8988T (cell line): ENCODE measurements around the gene PDE12.

Source experiments
- DNase-seq: peaks from one replicate; pipeline ENCODE4 v3.0.0; 2011

The PDE12 gene, protein sequence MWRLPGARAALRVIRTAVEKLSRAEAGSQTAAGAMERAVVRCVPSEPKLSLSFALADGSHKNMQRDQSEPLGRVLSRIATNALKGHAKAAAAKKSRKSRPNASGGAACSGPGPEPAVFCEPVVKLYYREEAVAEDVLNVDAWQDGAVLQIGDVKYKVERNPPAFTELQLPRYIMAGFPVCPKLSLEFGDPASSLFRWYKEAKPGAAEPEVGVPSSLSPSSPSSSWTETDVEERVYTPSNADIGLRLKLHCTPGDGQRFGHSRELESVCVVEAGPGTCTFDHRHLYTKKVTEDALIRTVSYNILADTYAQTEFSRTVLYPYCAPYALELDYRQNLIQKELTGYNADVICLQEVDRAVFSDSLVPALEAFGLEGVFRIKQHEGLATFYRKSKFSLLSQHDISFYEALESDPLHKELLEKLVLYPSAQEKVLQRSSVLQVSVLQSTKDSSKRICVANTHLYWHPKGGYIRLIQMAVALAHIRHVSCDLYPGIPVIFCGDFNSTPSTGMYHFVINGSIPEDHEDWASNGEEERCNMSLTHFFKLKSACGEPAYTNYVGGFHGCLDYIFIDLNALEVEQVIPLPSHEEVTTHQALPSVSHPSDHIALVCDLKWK

DNA sequence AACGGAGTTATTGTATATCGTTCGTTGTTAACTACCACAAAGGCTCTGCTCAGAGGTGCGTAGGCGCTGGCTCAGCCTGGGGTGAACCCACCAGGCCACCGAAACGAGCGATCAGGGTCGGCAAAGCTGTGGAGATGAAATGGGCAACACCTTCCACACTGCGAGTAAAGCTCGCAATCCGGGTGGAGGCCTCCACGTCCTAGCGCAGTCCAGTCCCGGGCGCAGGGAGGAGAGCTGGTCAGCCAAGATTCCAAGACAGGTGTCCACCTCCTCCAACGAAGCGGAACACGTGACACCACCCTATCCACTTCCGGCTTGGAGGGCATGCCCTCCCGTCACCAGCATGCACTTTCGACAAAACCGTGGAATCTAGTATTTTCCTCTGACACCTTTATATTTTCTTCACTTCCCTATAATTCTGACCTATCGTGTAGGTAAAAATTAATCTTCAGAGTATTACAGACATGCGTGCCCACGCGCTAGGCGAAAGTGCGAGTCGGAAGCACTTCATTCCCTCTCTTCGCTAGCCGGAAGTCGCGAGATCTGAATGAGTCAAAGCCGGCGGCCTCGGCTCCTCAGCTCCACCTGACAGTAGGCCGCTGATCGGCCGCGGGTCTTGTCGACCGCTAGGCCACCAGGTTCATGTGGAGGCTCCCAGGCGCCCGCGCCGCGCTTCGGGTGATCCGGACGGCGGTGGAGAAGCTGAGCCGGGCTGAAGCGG is at the start of gene PDE12:
TSS of gene PDE12 (plus strand) at position 537 of the 721 bp plus-strand sequence. CDS start at position 643, 106 bp downstream.
- peak; percentile 75 for DNase-seq

DNA sequence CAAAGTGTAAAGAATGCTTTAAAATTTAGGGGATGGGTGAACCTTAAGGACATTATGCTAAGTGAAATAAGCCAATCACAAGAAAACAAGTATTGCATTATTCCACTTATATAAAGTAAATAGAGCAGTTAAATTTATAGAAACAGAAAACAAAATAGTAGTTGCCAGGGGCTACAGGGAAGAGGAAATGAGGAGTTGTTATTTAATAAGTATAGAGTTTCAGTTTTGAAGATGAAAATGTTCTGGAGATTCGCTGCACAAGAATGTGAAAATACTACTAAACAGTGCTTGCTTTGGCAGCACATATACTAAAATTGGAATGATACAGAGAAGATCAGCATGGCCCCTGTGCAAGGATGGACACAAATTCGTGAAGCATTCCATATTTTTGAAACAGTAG is 43.9 kb upstream of the PDE12 start:
- no peak for DNase-seq

DNA sequence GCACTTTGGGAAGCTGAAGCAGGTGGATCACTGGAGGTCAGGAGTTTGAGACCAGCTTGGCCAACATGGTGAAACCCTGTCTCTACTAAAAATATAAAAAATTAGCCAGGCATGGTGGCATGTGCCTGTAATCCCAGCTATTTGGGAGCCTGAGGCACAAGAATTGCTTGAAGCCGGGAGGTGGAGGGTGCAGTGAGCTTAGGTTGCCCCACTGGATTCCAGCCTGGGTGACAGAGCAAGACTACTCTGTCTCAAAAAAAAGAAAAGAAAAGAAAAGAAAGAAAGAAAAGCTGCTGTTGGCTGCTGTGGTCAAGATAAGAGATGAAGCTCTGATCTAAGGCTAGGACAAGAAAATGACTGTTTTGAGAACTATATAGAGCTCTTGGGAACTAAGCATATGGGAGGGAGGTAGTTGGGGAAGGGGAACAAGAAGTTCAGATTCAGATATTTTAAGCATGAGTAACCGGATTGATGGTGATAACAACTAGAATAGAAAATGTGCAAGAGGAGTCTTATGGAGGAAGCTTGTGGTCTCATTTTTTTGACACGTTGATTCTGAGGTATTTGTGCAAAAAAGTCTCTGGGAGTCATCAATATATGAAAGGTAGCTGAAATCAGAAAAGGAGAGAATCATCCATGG is 37.7 kb upstream of the PDE12 start:
- DNase-seq = no peak

DNA sequence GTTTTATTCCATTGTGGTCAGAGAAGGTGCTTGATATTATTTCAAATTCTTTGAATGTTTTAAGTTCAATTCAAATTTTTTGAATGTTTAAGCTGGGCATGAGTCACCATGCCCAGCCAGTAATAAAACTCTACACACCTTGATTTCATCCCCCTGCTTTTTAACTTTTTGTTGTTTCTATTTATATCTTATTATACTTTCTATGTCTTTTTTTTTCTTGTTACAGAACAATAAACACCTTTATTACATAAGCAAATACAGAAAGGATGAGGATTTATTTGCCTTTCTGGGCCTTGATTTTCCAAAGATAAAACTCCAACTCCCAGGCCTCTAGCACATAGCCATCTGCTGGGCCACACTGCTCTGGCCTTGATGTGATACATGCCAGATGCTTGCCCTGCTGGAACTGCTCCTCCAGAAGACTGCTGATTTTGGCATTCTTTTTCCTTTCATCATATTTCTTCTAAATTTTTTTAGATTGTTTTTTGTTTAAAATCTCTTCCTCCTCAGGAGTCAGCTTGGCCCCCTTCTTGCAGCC is 25.9 kb upstream of the PDE12 start:
- no peak for DNase-seq

DNA sequence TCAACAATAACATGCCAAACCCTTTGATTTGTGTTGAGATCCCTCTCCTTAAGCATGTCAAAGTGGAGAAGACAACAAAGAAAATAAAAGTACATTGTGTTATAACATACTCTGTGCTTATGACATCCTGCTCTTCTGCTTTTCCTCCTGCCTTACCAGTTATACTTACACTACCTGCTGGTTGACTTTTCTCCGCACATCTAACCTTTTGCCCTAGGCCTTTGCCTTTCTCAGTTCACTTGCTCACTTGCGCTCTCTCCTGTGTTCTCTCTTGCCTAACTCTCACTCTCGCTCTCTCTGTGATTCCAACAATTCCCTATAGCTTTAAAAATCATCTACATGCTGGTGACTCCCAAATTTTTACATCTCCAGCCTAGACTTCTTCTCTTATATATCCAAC is 17.6 kb upstream of the PDE12 start:
- DNase-seq = no peak

DNA sequence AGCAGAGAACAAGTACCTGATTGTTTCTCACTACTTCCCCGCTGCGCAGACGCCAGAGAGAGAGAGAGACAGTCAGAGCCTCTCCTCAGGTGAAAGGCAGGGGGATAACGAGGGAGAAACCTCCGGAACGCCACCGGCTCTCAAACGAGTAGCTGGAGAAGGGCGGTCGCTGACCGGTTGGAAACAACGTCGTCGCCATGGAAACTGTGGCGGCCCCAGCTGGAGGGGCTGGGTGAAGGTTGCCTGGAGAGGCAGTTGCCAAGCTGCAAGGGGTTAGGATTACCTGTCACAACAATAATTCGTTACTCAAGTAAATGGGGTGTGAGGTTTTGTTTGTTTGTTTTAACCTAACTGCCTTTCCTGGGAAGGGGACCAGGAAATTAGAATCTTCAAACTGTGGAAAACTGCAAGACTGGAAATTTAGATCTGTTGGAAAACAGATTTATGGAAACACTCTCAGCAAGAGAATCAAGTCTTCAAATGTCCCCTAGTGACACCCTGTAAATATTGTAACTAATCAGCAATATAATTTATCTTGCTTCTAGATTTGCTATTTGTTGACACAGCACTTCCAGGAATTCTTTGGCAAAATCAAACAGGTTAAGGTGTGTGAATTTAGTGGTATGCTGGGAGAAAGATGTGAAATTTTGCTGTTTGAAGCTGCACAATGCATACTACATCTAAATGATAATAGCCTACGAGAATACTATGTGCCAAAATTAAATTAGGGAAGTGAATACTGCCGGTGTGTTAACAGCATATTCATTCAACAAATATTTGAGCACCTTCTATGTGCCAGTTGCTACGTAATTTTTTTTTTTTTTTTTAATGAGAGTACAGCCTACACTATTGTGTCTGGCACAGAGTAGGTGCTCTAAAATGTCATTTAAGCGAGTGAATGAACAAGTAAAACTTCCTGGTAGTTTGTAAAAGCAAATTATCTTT is 11.6 kb upstream of the PDE12 start, which contains the start of gene DNAH12:
TSS of gene DNAH12 (minus strand) at position 164 of the 945 bp plus-strand sequence. CDS start 1,474 bp downstream, outside the sequence.
- DNase-seq = no peak

DNA sequence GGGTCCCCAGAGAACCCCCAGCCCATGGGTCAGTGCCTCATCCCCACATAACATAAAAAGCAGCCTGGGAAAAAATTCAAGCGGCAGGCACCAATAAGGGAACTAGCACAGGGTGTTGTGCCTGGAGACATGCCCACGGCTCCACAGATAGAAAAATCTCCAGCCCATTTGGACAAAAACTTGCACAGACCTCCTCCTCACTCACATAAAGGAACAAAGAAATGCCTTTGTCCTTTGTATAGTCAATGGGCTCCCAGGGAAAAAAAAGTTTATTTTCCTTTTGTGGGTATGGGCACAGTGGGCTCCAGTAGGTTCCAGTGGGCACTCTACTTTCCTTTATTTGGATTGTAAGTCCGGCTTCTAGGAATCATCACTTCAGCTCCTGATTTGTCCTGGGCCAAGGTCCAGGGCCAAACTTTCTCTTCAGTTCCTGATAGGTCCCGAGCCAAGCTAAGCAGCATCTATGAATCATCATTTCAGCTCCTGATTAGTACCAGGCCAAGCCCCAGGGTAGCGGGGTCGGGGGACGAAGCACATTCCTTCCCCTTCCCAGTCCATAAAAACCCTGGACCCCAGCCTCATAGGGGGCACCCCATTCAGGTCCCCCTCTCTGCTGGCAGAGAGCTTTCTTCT is 10.3 kb upstream of the PDE12 start:
- DNase-seq = no peak

DNA sequence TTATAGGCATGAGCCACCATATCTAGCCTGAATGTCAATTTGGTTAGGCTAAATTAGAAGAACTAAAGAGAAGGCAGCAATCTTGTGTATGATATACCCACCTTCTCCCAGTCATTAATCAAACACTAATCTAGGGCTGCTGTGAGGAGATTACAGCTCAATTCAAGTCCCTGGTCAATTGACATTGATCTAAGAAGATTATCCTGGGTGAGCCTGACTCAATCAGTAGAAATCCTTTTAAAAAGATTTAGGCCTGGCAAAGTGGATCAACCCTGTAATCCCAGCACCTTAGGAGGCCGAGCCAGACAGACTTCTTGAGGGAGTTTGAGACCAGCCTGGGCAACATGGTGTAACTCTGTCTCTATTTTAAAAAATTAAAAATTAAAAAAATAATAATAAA is 9.5 kb upstream of the PDE12 start:
- no peak for DNase-seq

DNA sequence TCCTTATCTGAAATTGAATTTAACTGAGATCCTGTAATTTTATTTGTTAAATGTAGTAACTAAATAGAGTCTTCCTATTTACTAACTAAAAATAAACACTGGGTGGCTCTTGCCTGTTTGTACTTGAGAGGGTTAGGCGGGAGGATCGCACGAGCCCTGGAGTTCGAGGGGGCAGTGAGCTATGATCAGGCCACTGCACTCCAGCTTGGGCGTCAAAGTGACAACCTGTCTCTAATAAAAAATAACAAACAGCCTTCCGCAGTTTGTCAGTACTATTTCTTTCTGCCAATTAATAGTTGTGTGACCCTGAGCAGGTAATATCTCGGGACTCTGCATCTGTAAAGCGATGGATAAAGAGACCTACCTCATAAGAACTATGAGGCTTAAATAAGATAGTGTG is 768 bp upstream of the PDE12 start:
- no peak for DNase-seq

DNA sequence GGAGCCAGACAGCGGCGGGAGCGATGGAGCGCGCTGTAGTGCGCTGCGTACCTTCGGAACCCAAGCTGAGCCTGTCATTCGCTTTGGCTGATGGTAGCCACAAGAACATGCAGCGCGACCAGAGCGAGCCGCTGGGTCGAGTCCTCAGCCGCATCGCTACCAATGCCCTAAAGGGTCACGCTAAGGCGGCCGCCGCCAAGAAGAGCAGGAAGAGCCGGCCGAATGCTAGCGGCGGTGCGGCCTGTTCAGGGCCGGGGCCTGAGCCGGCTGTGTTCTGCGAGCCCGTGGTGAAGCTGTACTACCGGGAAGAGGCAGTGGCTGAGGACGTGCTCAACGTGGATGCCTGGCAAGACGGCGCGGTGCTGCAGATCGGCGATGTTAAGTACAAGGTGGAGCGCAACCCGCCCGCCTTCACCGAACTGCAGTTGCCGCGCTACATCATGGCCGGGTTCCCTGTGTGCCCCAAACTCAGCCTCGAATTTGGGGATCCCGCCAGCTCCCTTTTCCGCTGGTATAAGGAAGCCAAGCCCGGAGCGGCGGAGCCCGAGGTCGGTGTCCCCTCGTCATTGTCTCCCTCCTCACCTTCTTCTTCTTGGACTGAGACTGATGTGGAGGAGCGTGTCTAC is 498 bp downstream of the PDE12 start:
- DNase-seq = peak; percentile 20

DNA sequence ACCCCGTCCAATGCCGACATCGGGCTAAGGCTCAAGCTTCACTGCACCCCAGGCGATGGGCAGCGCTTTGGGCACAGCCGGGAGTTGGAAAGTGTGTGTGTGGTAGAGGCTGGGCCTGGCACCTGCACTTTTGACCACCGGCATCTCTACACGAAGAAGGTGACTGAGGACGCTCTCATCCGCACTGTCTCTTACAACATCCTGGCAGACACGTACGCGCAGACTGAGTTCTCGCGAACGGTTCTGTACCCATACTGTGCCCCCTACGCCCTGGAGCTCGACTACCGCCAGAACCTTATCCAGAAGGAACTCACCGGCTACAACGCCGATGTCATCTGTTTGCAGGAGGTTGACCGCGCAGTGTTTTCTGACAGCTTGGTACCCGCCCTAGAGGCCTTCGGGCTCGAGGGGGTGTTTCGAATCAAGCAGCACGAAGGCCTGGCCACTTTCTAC is 1.0 kb downstream of the PDE12 start:
- peak; percentile 39 for DNase-seq

DNA sequence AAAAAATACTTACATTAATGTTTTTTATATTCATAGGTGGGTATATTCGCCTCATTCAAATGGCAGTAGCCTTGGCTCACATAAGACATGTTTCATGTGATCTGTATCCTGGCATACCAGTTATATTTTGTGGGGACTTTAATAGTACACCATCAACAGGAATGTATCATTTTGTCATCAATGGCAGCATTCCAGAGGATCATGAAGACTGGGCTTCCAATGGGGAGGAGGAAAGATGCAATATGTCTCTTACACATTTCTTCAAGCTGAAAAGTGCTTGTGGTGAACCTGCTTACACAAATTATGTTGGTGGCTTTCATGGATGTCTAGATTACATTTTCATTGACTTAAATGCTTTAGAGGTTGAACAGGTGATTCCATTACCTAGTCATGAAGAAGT is 3.5 kb downstream of the PDE12 start:
- DNase-seq = no peak

DNA sequence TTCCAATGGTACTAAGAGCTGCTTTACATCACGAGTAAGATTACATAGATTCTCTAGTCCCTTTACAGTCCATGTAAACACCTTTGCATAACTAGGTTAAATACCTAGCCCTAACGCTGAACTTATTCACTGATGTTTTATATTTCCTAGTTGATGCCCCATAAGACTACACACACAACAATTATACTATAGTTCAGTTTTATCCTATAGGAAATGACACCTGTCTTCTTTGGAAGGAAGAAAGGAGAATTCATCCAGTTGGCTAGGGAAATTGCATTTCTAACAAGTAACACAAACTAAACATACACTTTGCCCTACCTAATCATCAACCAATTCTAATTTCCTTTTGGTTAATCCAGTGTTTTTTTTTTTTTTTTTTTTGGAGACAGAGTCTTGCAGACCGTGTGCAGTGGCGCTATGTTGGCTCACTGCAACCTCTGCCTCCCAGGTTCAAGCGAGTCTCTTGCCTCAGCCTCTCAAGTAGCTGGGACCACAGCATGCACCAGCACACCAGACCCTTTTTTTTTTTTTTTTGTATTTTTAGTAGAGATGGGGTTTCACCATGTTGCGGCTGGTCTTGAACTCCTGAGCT is 13.9 kb downstream of the PDE12 start:
- no peak for DNase-seq

DNA sequence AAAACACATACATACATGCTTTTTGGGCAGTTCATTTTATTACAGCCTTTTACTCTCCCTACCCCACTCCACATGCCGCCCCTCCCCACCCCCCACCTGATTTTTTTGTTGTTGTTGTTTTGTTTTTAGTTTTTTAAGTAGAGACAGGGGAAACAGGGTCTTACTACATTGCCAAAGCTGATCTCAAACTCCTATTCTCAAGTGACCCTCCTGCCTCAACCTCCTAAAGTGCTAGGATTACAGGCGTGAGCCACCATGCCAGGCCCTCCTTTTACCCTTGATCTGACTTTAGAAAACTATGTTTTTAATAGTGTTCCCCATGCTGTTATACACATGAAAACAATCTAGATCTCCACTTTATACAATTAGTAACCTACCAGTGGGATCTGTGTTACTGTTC is 14.8 kb downstream of the PDE12 start:
- DNase-seq = no peak

DNA sequence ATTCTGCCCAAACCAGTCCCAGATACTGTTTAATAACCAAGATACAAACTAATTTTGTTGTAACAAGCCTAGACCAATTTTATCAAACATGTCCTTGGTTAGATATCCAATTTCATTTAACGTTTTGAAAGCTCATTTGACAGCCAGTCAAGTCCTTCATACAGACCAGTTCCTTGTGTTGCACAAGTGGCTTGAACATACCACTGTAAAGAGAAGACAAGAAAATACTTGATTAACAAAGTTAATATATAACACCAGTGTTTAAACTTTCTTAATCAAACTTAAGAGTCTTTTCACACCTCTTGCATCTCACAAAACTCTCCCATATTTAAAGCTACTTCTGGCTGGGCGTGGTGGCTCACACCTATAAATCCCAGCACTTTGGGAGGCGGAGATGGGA is 16.0 kb downstream of the PDE12 start:
- DNase-seq = no peak

DNA sequence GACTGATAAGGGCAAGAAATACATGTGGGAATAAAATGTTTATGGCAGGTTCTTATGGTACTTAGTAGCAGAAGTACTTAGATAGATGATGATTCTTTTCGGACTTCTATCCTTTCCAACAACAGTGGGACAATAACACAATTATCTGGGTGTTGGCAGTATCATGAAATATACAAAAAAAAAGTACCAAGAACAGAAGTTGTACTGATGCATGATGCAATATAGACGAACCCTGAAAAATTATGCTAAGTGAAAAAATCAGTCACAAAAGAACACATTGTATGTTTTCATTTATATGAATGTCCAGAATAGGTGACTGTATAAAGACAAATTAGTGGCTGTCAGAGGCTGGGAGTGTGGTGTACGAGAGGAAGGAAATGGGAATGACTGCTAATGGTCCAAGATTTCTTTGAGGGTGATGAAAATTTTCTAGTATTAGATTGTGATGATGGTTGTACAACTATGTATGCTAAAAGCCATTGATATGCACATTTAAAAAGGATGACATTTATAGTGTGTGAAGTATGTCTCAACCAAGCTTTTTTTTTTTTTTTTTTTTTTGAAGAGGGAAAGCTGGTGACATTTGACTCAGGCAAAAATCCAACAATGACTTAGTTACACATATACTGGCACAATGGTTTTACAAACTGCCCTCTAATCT is 20.0 kb downstream of the PDE12 start:
- no peak for DNase-seq

DNA sequence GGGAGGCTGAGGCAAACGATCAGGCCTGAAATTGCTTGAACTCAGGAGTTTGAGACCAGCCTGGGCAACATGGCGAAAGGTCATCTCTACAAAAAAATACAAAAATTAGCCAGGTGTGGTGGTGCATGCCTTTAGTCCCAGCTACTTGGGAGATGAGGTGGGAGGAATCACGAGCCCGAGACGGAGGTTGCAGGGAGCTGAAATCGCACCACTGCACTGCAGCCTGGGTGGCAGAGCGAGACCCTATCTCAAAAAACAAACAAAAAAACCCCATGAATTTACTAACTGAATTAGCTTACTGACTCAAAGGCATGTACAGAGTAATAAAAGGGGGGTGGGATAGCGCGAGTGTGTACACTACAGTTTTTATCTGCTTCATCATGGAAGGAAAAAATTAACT is 21.7 kb downstream of the PDE12 start:
- DNase-seq = no peak

DNA sequence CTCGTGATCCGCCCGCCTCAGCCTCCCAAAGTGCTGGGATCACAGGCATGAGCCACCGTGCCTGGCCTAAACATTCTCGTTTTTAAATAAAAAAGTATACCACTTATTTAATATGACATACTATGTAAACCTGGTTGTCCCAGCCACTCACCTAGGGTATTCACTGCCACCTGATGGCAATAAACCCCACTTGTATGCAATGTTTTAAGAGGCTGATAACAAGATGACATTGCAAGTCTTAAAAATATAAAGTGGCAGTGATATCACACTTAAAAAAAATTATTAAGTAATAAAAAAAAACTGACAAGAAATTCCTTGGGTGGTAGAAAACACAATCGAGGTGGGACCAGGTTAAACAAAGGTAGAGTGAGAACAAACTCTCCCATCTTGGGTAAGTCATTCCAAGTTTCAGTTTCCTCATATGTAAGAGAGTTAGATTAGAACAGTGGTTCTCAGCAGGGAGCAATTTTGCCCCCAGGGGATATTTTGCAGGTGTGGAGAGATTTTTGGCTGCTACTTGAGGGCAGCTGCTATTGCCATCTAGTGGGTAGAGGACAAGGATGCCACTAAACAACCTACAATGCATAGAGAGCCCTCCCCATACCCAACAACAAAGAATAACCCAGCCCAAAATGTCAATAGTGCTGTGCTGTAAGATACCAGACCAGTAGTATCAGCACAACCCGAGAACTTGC is 26.5 kb downstream of the PDE12 start:
- no peak for DNase-seq

DNA sequence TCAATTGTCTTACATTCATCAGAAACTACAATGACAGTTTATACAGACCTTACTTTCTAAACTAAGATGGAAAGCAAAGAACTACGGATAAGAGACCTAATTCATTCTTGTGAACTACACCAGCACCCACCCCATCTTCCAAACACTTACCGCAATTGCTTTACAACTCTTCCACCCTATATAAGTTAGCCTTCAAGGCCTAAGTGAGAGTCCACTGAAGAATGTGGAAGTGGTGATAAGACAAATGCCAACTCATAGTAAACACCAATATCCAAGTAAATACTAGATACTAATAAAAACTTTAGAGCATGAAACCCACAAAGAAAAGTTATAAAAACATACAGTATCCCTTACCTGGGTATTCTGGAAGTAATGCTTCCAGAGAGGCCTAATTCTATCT is 27.5 kb downstream of the PDE12 start:
- no peak for DNase-seq
